HG02870 (cell line): ENCODE measurements around the gene ADAMTS13.

Source experiments
- ATAC-seq: cut with Tn5 transposase; IDR thresholded peaks from one replicate; pipeline ENCODE4 v1.9.1; 2021; ENCODE audit warnings: mild to moderate bottlenecking, moderate library complexity; ENCODE audit not compliant: unreplicated experiment

Gene ADAMTS13

DNA sequence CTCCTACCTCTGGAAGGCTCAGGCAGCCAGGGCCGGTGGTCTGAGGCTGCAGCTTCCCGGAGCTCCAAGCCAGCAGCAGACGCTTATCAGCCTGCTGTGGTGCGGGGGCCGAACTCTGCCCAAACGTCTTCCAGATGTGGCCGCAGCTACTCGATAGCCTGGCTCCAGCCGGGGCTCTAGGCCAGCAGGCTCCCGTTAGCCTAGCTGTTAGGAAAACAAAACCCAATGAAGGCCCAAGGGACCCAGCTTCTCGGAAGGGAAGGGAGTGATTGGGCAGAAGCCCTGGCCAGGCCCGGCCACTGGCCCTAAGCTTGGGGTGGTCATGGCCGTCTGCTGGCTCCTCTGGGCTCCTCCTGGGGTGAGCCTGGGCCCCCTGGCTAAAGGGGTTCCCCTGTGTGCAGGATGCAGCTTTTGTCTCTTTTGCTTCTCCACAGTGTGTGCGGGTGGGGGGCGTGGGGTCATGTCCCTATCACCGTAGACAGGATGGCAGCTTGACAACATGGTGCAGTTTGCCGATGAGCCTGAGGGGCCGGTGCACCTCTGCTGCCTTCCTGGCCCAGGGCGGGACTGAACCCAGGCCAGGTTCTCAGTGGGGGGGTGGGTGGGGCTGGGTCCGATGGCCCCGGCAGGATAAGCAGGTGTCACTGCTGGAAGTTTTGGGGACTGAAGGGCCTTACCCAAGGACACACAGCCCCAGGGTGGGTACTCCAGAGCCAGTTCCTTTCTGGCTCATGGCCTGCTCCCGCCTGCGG lies 83.9 kb downstream of the ADAMTS13 start:
- no peak for ATAC-seq

DNA sequence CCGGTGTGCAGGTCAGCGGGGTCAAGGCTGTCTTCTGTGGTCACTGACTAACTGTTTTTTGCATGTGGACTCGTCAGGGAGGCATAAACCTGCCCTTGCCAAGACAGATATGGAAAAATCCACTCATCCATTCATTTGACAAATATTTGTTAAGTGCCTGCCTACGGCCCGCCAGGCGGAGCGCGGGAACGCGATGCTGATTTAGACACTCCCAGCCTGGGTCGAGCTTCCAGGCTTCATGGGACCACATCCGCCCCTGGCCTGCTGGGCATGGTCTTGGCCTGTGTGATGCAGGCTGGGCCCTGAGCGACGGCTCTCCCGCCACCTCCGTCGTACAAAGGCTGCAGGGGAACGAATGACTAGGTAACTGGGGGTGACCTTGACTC lies 84.5 kb downstream of the ADAMTS13 start:
- no peak for ATAC-seq

DNA sequence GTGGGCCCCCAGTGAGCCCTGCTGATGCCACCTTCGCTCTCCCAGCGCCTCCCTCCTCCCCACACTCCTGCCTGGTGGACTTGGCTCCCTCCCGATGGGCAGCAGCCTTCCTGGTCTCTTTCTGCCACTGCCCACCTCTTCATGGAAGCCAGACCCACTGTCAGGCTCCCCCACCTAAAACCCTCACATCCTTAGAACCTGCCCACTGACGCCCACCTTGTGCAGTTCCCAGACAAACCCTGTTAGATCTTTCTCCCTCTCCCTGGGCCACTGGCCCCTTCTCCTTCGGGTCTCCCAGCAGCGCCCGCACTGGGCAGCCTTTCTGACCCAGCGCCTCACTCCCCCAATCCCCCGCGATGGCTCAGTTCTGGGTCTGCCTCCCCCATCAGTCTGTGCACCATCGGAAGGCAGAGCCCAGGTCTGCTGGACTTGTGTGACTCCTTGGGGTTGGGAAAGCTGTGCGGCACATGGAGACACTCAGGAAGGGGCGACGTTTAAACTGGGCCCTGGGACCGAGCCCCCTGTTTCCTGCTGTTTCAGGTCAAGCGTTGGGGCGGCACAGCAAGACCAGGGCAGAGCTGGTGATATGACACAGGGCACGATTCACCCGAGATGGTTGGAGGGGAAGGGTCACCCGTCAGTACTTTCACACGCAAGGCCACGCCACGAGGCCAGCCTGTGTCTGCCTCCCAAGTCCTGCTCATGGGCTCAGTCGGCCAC lies 85.2 kb downstream of the ADAMTS13 start:
- no peak for ATAC-seq

- ATAC-seq = no peak
Observed at GRCh38 chr9:133508046-133508445, 85.9 kb downstream of the ADAMTS13 start.
